WTC11 (cell line): Measurements from ENCODE around the gene GOSR1.
"Not testable (repeated sequence)": the region's sequence is repeated elsewhere in the genome, so short reads cannot be mapped to it uniquely, and the experiment has no call there.

Experiments
- NR2C2 ChIP-seq: sonication (generic); formaldehyde crosslinking; IDR thresholded peaks from 2 replicates; pipeline ENCODE4 v1.8.0; 2022; ENCODE audit warnings: mild to moderate bottlenecking, missing genetic modification reagents
- SMAD3 ChIP-seq: sonication (generic); formaldehyde crosslinking; IDR thresholded peaks from 2 replicates; pipeline ENCODE4 v1.8.0; 2022; ENCODE audit warnings: missing genetic modification reagents, mild to moderate bottlenecking, borderline replicate concordance
- USF1 ChIP-seq: sonication (generic); formaldehyde crosslinking; IDR thresholded peaks from 2 replicates; pipeline ENCODE4 v1.8.0; 2022; ENCODE audit warnings: mild to moderate bottlenecking, missing genetic modification reagents
- TF ChIP-seq, protein P1 (sequence below): fragments of 200-600 bp; IDR thresholded peaks from 2 replicates; pipeline ENCODE4 v1.8.0; 2022; ENCODE audit warnings: antibody characterized with exemption

GRCh38 chr17:30528701-30529100 is 51.5 kb downstream of the GOSR1 start:
- TF ChIP-seq, protein P1, sequence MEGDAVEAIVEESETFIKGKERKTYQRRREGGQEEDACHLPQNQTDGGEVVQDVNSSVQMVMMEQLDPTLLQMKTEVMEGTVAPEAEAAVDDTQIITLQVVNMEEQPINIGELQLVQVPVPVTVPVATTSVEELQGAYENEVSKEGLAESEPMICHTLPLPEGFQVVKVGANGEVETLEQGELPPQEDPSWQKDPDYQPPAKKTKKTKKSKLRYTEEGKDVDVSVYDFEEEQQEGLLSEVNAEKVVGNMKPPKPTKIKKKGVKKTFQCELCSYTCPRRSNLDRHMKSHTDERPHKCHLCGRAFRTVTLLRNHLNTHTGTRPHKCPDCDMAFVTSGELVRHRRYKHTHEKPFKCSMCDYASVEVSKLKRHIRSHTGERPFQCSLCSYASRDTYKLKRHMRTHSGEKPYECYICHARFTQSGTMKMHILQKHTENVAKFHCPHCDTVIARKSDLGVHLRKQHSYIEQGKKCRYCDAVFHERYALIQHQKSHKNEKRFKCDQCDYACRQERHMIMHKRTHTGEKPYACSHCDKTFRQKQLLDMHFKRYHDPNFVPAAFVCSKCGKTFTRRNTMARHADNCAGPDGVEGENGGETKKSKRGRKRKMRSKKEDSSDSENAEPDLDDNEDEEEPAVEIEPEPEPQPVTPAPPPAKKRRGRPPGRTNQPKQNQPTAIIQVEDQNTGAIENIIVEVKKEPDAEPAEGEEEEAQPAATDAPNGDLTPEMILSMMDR = not testable (repeated sequence)
- TF ChIP-seq NR2C2, SMAD3, USF1: not testable (repeated sequence)
